SK-N-MC (cell line): Measurements from ENCODE around the gene DPYSL5.

Source experiments
- DNase-seq: peaks from one replicate; pipeline ENCODE4 v3.0.0-alpha.2; 2011; ENCODE audit warnings: low read depth, low spot score
- H3K27ac ChIP-seq: fragments of 200-600 bp; sonication (generic); 2 replicates; pipeline ENCODE4 v1.5.1; 2016; ENCODE audit warnings: mixed run types
- H3K36me3 ChIP-seq: fragments of 200-600 bp; sonication (generic); 2 replicates; pipeline ENCODE4 v1.6.1; 2017; ENCODE audit warnings: antibody characterized with exemption, low read length, mixed read lengths; ENCODE audit not compliant: insufficient read depth
- H3K4me3 ChIP-seq: fragments of 200-600 bp; sonication (generic); 2 replicates; pipeline ENCODE4 v1.5.1; 2016
- H3K9ac ChIP-seq: fragments of 200-600 bp; sonication (generic); 2 replicates; pipeline ENCODE4 v1.8.0; 2017; ENCODE audit warnings: mixed run types, mixed read lengths; ENCODE audit not compliant: insufficient read length
- H3K9me3 ChIP-seq: fragments of 200-600 bp; sonication (generic); 2 replicates; pipeline ENCODE4 v1.6.1; 2017; ENCODE audit warnings: low read depth, mild to moderate bottlenecking, antibody characterized with exemption, low read length, moderate library complexity, mixed read lengths
- EZH2 ChIP-seq: fragments of 200-600 bp; sonication (generic); IDR thresholded peaks from one replicate; pipeline ENCODE4 v1.6.1; 2017; ENCODE audit warnings: antibody characterized with exemption
- FOXP2 ChIP-seq: optimal IDR thresholded peaks from 2 replicates; pipeline ENCODE3; 2011; ENCODE audit warnings: mild to moderate bottlenecking, moderate library complexity; ENCODE audit not compliant: insufficient read depth; ENCODE audit errors: extremely low read length, control extremely low read depth
- POLR2AphosphoS5 ChIP-seq: IDR thresholded peaks from 2 replicates; pipeline ENCODE4 v1.6.1; 2012; ENCODE audit warnings: mild to moderate bottlenecking, low read depth, low read length, borderline replicate concordance

Gene DPYSL5

DNA sequence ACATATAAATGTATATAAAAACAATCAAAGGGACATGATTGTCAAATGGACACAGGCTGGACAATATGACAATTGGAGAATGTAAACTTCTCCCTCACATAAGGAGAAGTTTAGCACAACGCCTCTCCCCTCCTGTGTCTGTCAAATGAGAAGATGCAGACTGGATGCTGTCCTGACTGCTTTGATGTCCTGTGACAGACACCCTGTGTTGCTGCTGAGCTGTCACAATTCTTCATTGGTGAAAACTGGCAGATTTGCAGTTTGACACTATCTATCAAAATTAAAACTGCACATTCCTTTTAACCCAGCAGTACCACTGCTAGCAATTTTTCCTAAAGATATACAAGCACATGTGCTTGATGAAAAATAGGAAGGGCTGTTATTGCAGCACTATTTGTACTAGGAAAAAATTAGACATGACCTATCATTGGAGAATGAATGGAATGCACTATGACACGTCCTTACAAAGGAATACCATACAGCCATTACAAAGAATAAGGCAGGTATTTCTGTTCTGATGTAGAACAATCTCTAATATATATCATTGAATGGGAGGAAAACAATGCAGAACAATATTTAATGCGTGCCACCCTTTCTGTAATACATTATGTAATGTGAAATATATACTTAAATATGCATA is 12.4 kb downstream of the DPYSL5 start:
- no peak overlapping the region for H3K4me3 ChIP-seq
- H3K9ac ChIP-seq: no peak overlapping the region
- H3K36me3 ChIP-seq: peaks cover 9% of the 10 kb centered on the region; the same call in 1 of the 2 replicates
- H3K27ac ChIP-seq: no peak overlapping the region
- H3K9me3 ChIP-seq: no peaks in the 10 kb centered on the region
- no peak for DNase-seq
- no peak for TF ChIP-seq EZH2
- no peak for TF ChIP-seq FOXP2
- TF ChIP-seq POLR2AphosphoS5: no peak

GRCh38 chr2:26861610-26862224 is 13.8 kb downstream of the DPYSL5 start:
- no peak for DNase-seq
- no peak overlapping the region for H3K9ac ChIP-seq
- no peak for TF ChIP-seq POLR2AphosphoS5
- no peak for TF ChIP-seq FOXP2
- TF ChIP-seq EZH2: no peak
- H3K36me3 ChIP-seq: peaks cover 9% of the 10 kb centered on the region; the same call in 1 of the 2 replicates
- no peak overlapping the region for H3K27ac ChIP-seq
- H3K9me3 ChIP-seq: no peaks in the 10 kb centered on the region
- H3K4me3 ChIP-seq: no peak overlapping the region

GRCh38 chr2:26864226-26864625 is 16.3 kb downstream of the DPYSL5 start:
- Histone ChIP-seq H3K27ac (no peak overlapping the region), H3K9ac (no peak overlapping the region), H3K4me3 (no peak overlapping the region), H3K36me3 (peaks cover 13% of the 10 kb centered on the region; the same call in 1 of the 2 replicates), H3K9me3 (no peaks in the 10 kb centered on the region)
- DNase-seq: no peak
- TF ChIP-seq POLR2AphosphoS5 (no peak), EZH2 (no peak), FOXP2 (no peak)

GRCh38 chr2:26864646-26865045 is 16.7 kb downstream of the DPYSL5 start:
- no peak overlapping the region for H3K4me3 ChIP-seq
- peaks cover 16% of the 10 kb centered on the region; the same call in 1 of the 2 replicates for H3K36me3 ChIP-seq
- no peak for TF ChIP-seq FOXP2
- no peak for TF ChIP-seq POLR2AphosphoS5
- no peak for TF ChIP-seq EZH2
- H3K9me3 ChIP-seq: no peaks in the 10 kb centered on the region
- H3K27ac ChIP-seq: no peak overlapping the region
- no peak overlapping the region for H3K9ac ChIP-seq
- DNase-seq: no peak

GRCh38 chr2:26870585-26871095 is 22.7 kb downstream of the DPYSL5 start:
- H3K27ac ChIP-seq: no peak overlapping the region
- H3K4me3 ChIP-seq: no peak overlapping the region
- no peak overlapping the region for H3K9ac ChIP-seq
- no peak for TF ChIP-seq POLR2AphosphoS5
- no peak for TF ChIP-seq FOXP2
- TF ChIP-seq EZH2: no peak
- no peak for DNase-seq
- H3K36me3 ChIP-seq: peaks cover 13% of the 10 kb centered on the region; the same call in 1 of the 2 replicates
- H3K9me3 ChIP-seq: no peaks in the 10 kb centered on the region

DNA sequence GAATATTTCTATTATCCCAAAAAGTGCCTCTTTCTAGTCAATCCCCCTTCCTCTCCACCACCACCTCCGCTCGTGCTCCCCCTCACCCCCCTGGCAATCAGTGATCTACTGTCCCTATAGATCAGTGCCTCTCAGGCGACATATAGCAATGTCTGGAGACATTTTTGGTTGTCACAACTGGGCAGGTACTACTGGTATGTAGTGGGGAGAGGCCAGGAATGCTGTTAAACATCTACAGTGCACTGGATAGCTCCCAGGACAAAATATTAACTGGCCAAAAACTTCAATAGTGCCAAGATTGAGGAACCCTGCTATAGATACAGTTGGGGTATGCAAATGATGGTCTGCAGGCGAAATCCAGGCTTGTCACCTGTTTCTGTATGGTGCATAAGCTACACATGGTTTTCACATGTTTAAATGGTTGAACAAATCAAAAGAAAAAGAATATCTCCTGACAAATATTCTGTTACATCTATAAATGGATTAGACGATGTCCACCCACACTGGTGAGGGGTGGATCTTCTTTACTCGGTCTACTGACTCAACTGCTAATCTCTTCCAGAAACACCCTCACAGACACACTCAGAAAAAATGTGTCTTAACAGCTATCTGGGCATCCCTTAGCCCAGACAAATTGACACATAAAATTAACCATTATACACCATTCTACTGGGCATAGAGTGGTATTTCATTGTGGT is 25.5 kb downstream of the DPYSL5 start:
- TF ChIP-seq FOXP2 (no peak), POLR2AphosphoS5 (no peak), EZH2 (no peak)
- DNase-seq: no peak

DNA sequence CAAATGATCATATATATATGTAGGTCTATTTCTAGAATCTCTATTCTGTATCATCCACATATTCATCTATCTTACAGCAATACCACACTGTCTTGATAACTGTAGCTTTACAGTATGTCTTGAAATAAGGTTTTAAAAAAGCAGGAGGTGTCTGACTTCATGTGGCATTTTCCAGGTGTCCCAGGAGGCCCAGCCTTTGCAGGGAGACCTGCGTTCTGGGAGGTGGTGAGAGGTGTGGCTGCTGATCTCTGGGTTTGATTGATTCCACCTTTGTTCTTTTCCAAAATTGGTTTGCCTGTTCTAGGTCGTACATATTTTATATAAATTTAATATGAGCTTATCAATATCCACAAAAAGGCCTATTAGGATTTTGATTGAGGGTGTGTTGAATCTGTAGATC is 26.6 kb downstream of the DPYSL5 start:
- TF ChIP-seq EZH2: no peak
- no peak for TF ChIP-seq POLR2AphosphoS5
- no peak for TF ChIP-seq FOXP2
- Histone ChIP-seq H3K9ac (no peak overlapping the region), H3K4me3 (no peak overlapping the region), H3K27ac (no peak overlapping the region), H3K36me3 (peaks cover 23% of the 10 kb centered on the region), H3K9me3 (no peaks in the 10 kb centered on the region)
- no peak for DNase-seq

More for the DNA sequence above, 25.5 kb downstream of the DPYSL5 start:
- H3K4me3 ChIP-seq: no peak overlapping the region
- H3K36me3 ChIP-seq: peaks cover 21% of the 10 kb centered on the region
- H3K9me3 ChIP-seq: no peaks in the 10 kb centered on the region
- H3K9ac ChIP-seq: no peak overlapping the region
- H3K27ac ChIP-seq: no peak overlapping the region

DNA sequence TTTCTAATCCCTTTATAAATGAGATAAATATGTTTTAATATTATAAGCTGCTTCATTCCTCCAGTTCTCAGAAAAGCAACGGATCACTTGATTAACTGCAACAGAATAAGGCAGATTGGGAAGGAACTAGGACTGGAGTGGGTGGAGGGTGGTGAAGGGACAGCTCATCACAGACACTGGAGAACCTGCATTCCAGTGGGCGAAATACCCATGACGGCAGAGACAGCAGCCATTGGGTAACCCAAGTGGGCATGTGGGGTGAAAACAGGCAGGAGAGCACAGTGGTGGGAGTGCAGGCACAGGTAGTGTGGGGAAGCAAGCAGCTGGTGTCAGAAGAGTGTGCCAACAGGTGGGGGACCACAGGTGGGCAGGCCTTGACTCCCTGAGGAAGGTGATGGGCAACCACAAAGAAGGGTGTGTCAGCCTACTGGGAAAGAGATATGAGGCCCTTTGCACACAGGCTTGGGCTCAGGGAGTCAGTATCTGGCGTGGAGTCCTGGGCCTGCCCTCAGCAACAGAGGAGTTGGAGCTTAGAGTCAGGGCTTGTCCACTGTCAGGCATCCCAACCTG is 27.2 kb downstream of the DPYSL5 start:
- no peak for TF ChIP-seq EZH2
- TF ChIP-seq FOXP2: no peak
- no peak for TF ChIP-seq POLR2AphosphoS5
- no peak for DNase-seq
- H3K9ac ChIP-seq: no peak overlapping the region
- no peak overlapping the region for H3K27ac ChIP-seq
- no peak overlapping the region for H3K4me3 ChIP-seq
- peaks cover 25% of the 10 kb centered on the region for H3K36me3 ChIP-seq
- no peaks in the 10 kb centered on the region for H3K9me3 ChIP-seq
